ENCODE measurements around the gene ATG10.

Gene ATG10

DNA sequence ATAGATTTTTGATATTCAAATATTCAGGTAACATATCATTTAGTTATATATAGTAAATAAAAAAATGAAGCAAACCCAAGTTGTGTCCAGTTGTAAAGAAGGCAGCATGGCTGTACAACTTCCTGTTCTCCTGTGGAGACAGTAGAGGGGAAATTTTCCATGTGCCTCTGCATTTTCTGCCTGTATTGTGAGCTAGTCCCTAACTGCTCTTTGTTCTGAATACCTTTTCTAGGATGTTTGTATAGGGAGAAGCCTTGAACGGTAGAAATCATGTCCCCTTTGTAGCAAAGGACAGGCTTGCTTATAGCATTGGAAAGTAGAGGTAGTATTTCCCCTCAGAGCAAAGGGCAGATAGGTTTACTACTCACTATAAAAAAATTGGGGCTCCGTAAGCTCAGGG lies 319.6 kb downstream of the ATG10 start:
- TF ChIP-seq, protein P1, sequence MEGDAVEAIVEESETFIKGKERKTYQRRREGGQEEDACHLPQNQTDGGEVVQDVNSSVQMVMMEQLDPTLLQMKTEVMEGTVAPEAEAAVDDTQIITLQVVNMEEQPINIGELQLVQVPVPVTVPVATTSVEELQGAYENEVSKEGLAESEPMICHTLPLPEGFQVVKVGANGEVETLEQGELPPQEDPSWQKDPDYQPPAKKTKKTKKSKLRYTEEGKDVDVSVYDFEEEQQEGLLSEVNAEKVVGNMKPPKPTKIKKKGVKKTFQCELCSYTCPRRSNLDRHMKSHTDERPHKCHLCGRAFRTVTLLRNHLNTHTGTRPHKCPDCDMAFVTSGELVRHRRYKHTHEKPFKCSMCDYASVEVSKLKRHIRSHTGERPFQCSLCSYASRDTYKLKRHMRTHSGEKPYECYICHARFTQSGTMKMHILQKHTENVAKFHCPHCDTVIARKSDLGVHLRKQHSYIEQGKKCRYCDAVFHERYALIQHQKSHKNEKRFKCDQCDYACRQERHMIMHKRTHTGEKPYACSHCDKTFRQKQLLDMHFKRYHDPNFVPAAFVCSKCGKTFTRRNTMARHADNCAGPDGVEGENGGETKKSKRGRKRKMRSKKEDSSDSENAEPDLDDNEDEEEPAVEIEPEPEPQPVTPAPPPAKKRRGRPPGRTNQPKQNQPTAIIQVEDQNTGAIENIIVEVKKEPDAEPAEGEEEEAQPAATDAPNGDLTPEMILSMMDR (IDR thresholded peaks at IDR 0.05; ENCODE audit: low read depth, low read length, missing control alignments) = no peak
- Histone ChIP-seq H3K4me3 (ENCODE audit: low read depth, low read length) (no peak overlapping the region), H3K27me3 (replicated peaks) (no peaks in the 10 kb centered on the region), H3K27ac (no peak overlapping the region), H3K36me3 (replicated peaks) (no peaks in the 10 kb centered on the region)
- DNase-seq = no peak
- in situ Hi-C loops (cut with HindIII; ENCODE audit: low pct_ligation_motif_present, low sequenced_read_pairs) = no loop called here

DNA sequence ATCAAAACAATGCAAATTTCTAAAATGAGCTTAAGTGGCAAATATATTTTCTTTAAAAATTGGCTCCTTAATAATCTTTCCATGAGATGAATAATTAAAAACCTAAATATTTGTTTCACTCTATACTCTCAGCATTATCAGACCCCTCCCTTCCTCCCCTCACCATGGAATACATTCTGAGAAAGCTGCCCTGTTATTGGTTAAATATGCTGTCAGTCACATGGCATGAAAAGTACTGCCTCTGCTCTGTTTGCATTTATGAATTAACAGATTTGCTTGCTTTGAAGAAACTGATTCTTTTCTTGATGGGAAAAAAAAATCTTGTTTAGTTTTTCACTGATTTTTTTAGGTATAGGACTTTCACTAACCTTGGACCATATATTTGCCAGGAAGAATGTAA lies 323.3 kb downstream of the ATG10 start:
- no peak for DNase-seq
- H3K4me3 ChIP-seq (ENCODE audit: low read depth, low read length) = no peak overlapping the region
- no peaks in the 10 kb centered on the region for H3K27me3 ChIP-seq (replicated peaks)
- no peak overlapping the region for H3K27ac ChIP-seq
- TF ChIP-seq, protein P1 (IDR thresholded peaks at IDR 0.05; ENCODE audit: low read depth, low read length, missing control alignments) = no peak
- in situ Hi-C loops (cut with HindIII; ENCODE audit: low pct_ligation_motif_present, low sequenced_read_pairs) = no loop called here
- H3K36me3 ChIP-seq (replicated peaks) = no peaks in the 10 kb centered on the region

GRCh38 chr5:82295959-82296531 lies 324.2 kb downstream of the ATG10 start:
- in situ Hi-C loops (cut with HindIII; ENCODE audit: low pct_ligation_motif_present, low sequenced_read_pairs) = no loop called here

DNA sequence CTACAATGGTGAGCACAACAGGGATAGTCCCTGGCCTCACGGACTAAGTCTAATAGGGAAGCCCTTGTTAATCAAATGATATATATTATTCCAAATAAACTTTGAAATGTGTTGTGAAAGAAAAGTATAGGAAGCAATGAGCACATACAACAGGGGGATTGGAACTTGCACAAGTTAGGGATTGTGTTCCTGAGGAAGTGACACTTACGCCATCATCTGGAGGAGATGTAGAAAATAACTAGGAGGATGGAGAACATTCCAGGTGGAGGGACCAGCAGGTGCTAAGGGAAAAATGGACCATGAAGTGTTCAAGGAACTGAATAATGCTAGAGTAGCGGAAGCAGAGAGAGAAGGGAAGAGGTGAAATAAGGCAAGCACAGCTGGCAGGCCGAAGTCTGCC lies 325.1 kb downstream of the ATG10 start:
- TF ChIP-seq, protein P1 (IDR thresholded peaks at IDR 0.05; ENCODE audit: low read depth, low read length, missing control alignments) = no peak
- in situ Hi-C loops (cut with HindIII; ENCODE audit: low pct_ligation_motif_present, low sequenced_read_pairs) = no loop called here
- no peaks in the 10 kb centered on the region for H3K27me3 ChIP-seq (replicated peaks)
- H3K27ac ChIP-seq = no peak overlapping the region
- H3K4me3 ChIP-seq (ENCODE audit: low read depth, low read length) = no peak overlapping the region
- H3K36me3 ChIP-seq (replicated peaks) = no peaks in the 10 kb centered on the region
- no peak for DNase-seq

More at GRCh38 chr5:82295959-82296531, 324.2 kb downstream of the ATG10 start:
- TF ChIP-seq, protein P1 (IDR thresholded peaks at IDR 0.05; ENCODE audit: low read depth, low read length, missing control alignments) = no peak
- H3K27me3 ChIP-seq (replicated peaks) = no peaks in the 10 kb centered on the region
- H3K4me3 ChIP-seq (ENCODE audit: low read depth, low read length) = no peak overlapping the region
- H3K36me3 ChIP-seq (replicated peaks) = no peaks in the 10 kb centered on the region
- H3K27ac ChIP-seq = no peak overlapping the region
- DNase-seq = no peak

DNA sequence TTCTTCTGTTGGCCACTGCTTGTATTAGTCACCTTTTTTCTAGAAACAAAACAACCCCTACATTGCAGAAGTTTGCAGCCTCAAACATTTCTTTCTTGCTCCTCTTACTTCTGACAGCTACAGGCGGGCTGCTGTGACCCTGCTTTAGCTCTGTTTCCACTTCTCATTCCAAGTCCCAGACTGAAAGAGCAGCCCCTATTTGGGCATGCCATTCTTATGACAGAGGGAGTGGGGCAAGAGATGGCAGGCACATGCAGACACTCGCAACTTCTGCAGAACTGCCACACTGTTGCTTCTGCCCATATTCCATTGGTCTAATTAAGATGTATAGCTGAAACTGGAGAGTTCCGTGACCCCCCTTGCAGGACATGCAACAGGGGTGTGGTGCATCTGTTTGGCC lies 325.9 kb downstream of the ATG10 start:
- in situ Hi-C loops (cut with HindIII; ENCODE audit: low pct_ligation_motif_present, low sequenced_read_pairs) = no loop called here
- Histone ChIP-seq H3K36me3 (replicated peaks) (no peaks in the 10 kb centered on the region), H3K4me3 (ENCODE audit: low read depth, low read length) (no peak overlapping the region), H3K27ac (no peak overlapping the region), H3K27me3 (replicated peaks) (no peaks in the 10 kb centered on the region)
- DNase-seq = no peak
- TF ChIP-seq, protein P1 (IDR thresholded peaks at IDR 0.05; ENCODE audit: low read depth, low read length, missing control alignments) = no peak

DNA sequence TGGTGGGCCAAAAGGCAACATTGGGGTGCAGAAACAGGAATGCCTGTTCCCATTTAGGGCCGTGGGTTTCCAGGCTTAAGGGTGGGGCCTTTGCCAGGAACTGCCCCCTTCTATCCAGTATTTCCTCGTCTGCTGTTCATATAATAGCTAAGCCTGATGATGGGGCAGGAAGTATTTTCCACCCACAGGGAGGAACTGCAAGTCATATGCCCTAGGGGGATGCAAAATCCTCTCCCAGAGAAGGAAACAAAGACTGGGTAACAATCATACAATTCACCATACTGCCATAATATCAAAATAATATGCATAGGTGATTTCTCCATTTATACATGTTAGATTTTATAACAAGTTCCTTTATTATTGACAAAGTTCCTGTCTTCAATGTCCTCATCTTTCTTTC lies 326.8 kb downstream of the ATG10 start:
- Histone ChIP-seq H3K27ac (no peak overlapping the region), H3K4me3 (ENCODE audit: low read depth, low read length) (no peak overlapping the region), H3K36me3 (replicated peaks) (no peaks in the 10 kb centered on the region), H3K27me3 (replicated peaks) (no peaks in the 10 kb centered on the region)
- DNase-seq = no peak
- TF ChIP-seq, protein P1 (IDR thresholded peaks at IDR 0.05; ENCODE audit: low read depth, low read length, missing control alignments) = no peak
- in situ Hi-C loops (cut with HindIII; ENCODE audit: low pct_ligation_motif_present, low sequenced_read_pairs) = no loop called here
